ENCODE results near the gene PMPCA.

DNA sequence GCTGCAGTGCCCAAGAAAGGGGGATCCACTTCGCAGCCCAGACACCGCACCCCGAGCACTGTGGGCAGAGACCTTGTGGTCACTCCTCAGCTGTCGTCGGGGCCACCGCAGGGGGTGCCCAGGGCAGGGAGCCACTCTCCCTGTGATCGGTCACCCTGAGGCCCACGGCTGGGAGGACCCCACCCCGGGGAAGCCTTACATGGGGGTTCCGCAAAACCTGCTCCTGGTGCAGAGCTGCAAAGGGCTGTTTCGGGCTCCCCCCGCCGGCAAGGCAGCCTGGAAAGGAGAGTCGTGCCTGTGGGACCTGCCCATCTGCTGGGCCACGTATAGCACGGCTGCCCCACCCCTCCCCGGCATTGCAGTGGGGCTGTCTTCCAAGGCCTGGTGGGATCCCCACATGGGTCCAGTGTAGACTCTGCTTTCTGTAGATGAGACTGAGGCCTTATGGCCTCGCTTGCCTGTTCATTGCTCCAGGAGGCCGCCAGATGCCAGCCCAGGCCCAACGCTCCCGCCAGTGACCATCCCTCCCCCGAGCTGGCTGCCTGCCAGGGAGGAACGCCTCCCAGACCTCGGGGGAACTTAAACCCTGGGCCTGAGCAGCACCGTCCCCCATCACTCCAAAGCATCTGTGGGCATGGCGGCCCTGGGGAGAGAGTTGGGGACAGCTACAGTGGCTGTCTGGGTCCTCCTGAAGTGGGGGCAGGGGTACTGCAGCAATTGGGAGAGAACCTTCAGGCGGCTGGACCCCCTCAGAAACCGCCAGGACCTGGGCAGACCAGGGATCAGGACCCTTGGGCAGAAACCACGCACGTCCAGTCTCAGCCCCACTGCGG, 45.3 kb upstream of the PMPCA start:
- TF ChIP-seq POLR2A (IDR thresholded peaks at IDR 0.05) = no peak
- TF ChIP-seq, protein P1, sequence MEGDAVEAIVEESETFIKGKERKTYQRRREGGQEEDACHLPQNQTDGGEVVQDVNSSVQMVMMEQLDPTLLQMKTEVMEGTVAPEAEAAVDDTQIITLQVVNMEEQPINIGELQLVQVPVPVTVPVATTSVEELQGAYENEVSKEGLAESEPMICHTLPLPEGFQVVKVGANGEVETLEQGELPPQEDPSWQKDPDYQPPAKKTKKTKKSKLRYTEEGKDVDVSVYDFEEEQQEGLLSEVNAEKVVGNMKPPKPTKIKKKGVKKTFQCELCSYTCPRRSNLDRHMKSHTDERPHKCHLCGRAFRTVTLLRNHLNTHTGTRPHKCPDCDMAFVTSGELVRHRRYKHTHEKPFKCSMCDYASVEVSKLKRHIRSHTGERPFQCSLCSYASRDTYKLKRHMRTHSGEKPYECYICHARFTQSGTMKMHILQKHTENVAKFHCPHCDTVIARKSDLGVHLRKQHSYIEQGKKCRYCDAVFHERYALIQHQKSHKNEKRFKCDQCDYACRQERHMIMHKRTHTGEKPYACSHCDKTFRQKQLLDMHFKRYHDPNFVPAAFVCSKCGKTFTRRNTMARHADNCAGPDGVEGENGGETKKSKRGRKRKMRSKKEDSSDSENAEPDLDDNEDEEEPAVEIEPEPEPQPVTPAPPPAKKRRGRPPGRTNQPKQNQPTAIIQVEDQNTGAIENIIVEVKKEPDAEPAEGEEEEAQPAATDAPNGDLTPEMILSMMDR (IDR thresholded peaks at IDR 0.05) = no peak
